ENCODE measurements around the gene EDA2R.

EDA2R gene

GRCh38 chrX:66638591-66639500, at the start of gene EDA2R:
TSS of gene EDA2R (minus strand) at chrX:66639078. CDS start at chrX:66616020, 23,058 bp downstream.
- no peak for DNase-seq (ENCODE audit: low read depth)

- DNase-seq (ENCODE audit: low read depth): no peak
These were observed 45.3 kb upstream of the EDA2R start for GRCh38 chrX:66684196-66684595.

GRCh38 chrX:66680451-66680850, 41.6 kb upstream of the EDA2R start:
- DNase-seq (ENCODE audit: low read depth): no peak

GRCh38 chrX:66677430-66677829, 38.6 kb upstream of the EDA2R start:
- no peak for DNase-seq (ENCODE audit: low read depth)

GRCh38 chrX:66676990-66677389, 38.1 kb upstream of the EDA2R start:
- no peak for DNase-seq (ENCODE audit: low read depth)

GRCh38 chrX:66676413-66676812, 37.5 kb upstream of the EDA2R start:
- no peak for DNase-seq (ENCODE audit: low read depth)

- DNase-seq (ENCODE audit: low read depth): no peak
These were observed 36.7 kb upstream of the EDA2R start for GRCh38 chrX:66675541-66675940.

- no peak for DNase-seq (ENCODE audit: low read depth)
These were observed 35.6 kb upstream of the EDA2R start for GRCh38 chrX:66674506-66674905.

- no peak for DNase-seq (ENCODE audit: low read depth)
These were observed 33.2 kb upstream of the EDA2R start for GRCh38 chrX:66672106-66672505.

GRCh38 chrX:66654411-66654810, 15.5 kb upstream of the EDA2R start:
- DNase-seq (ENCODE audit: low read depth): no peak

GRCh38 chrX:66635360-66635759, 3.5 kb downstream of the EDA2R start:
- DNase-seq (ENCODE audit: low read depth): no peak

GRCh38 chrX:66634272-66634671, 4.6 kb downstream of the EDA2R start:
- DNase-seq (ENCODE audit: low read depth): no peak

GRCh38 chrX:66633541-66633940, 5.3 kb downstream of the EDA2R start:
- DNase-seq (ENCODE audit: low read depth): no peak

GRCh38 chrX:66632981-66633380, 5.9 kb downstream of the EDA2R start:
- no peak for DNase-seq (ENCODE audit: low read depth)

- DNase-seq (ENCODE audit: low read depth): no peak
These were observed 6.4 kb downstream of the EDA2R start for GRCh38 chrX:66632473-66632872.

GRCh38 chrX:66625525-66625924, 13.4 kb downstream of the EDA2R start:
- no peak for DNase-seq (ENCODE audit: low read depth)

- no peak for DNase-seq (ENCODE audit: low read depth)
These were observed 16.7 kb downstream of the EDA2R start for GRCh38 chrX:66622209-66622608.

- no peak for DNase-seq (ENCODE audit: low read depth)
These were observed 21.9 kb downstream of the EDA2R start for GRCh38 chrX:66616944-66617343.

- no peak for DNase-seq (ENCODE audit: low read depth)
These were observed 36.4 kb downstream of the EDA2R start for GRCh38 chrX:66602381-66602938.

GRCh38 chrX:66601522-66601921, 37.4 kb downstream of the EDA2R start:
- no peak for DNase-seq (ENCODE audit: low read depth)

- no peak for DNase-seq (ENCODE audit: low read depth)
These were observed 59.7 kb downstream of the EDA2R start for GRCh38 chrX:66579219-66579618.

- DNase-seq (ENCODE audit: low read depth): no peak
These were observed 84.9 kb downstream of the EDA2R start for GRCh38 chrX:66553973-66554372.

- no peak for DNase-seq (ENCODE audit: low read depth)
These were observed 91.0 kb downstream of the EDA2R start for GRCh38 chrX:66547847-66548369.

All from stimulated activated CD8-positive, alpha-beta memory T cell treated with anti-CD3 and anti-CD28 coated beads, Interleukin-7, amount 100 ng/mL, for 24 hours (primary cell).